Hepatocyte (in vitro differentiated cells): ENCODE data around the gene TOX2.

Experiments
- CTCF ChIP-seq: fragments of 200-600 bp; sonication (generic); IDR thresholded peaks from 2 replicates; pipeline ENCODE4 v1.5.1; 2016; ENCODE audit warnings: antibody characterized with exemption, mild to moderate bottlenecking; ENCODE audit not compliant: poor library complexity
- EZH2 ChIP-seq: fragments of 200-600 bp; sonication (generic); IDR thresholded peaks from 2 replicates; pipeline ENCODE4 v1.6.1; 2016; ENCODE audit warnings: antibody characterized with exemption, mild to moderate bottlenecking, borderline replicate concordance

GRCh38 chr20:43954704-43955061, 40.0 kb downstream of the TOX2 start:
- TF ChIP-seq CTCF (no peak), EZH2 (no peak)
